ENCODE measurements around the gene MYL1. TPM values are rescaled to one million over a fixed set of nuclear protein-coding genes. Genes with fewer than 3 reads are reported as not detected.

Gene MYL1
- total and polyA plus RNA-seq, 2 of the 8 experiments (the other 6 are each of a cell fraction or from before 2014, with no cell fraction given), result not detected

GRCh38 chr2:210337159-210337558, 22.2 kb upstream of the MYL1 start:
- ChIA-PET POLR2A (ENCODE audit: partially characterized antibody) (no interaction called here), CTCF (ENCODE audit: partially characterized antibody) (interaction anchor here (0.7 to 1.6 kb wide), 7 partner anchors 13 to 224 kb away, joined by 3 to 4 read pairs (median 3); no protein-coding TSS in a partner anchor)
- no peak overlapping the region for H3K27ac ChIP-seq (ENCODE audit: low read depth, low read length)
- H2AK5ac ChIP-seq (ENCODE audit: low read depth, low read length), result no peak overlapping the region
- FAIRE-seq (no peak), DNase-seq (ENCODE audit: low read depth in 1 of 2, low spot score in 2 of 2) (no peak)
- H3K27me3 ChIP-seq (replicated peaks in 1 of 4; ENCODE audit: control insufficient read depth in 3 of 4, extremely low read depth in 1 of 4, insufficient read depth in 3 of 4, low read length in 3 of 4), result no peaks in the 10 kb centered on the region
- H4K5ac ChIP-seq (ENCODE audit: insufficient read length, low read depth, low read length), result no peak overlapping the region
- H3K36me3 ChIP-seq (ENCODE audit: control insufficient read depth in 2 of 4, insufficient read depth in 4 of 4, low read length in 3 of 4), result no peaks in the 10 kb centered on the region
- no peak overlapping the region for H2BK120ac ChIP-seq (replicated peaks; ENCODE audit: low read depth, low read length)
- H3K18ac ChIP-seq (ENCODE audit: extremely low read depth, low read length), result no peak overlapping the region
- no peak overlapping the region for H3K56ac ChIP-seq (replicated peaks; ENCODE audit: insufficient read length, low read depth, low read length)
- H2BK15ac ChIP-seq (ENCODE audit: low read length), result no peak overlapping the region
- H3K79me2 ChIP-seq (ENCODE audit: control insufficient read depth in 1 of 2, insufficient read depth in 2 of 2, low read length in 2 of 2), result no peaks in the 10 kb centered on the region
- H3K14ac ChIP-seq (ENCODE audit: insufficient read length), result no peak overlapping the region
- no peak overlapping the region for H2BK12ac ChIP-seq (ENCODE audit: low read depth, low read length)
- H3K79me1 ChIP-seq (ENCODE audit: low read depth, low read length), result no peaks in the 10 kb centered on the region
- 83% methylated on average over 2 of the region's 2 CpGs; no CpG with 5 or more reads in 1 of the 2 experiments for WGBS, 2 experiments (ENCODE audit: extremely low coverage in 1 of 2, insufficient coverage in 1 of 2, insufficient read length in 1 of 2, insufficient replicate concordance in 2 of 2, low coverage in 1 of 2, low lambda C conversion rate in 2 of 2, missing lambda C conversion rate in 1 of 2)
- H3K4me1 ChIP-seq (replicated peaks in 1 of 4; ENCODE audit: control insufficient read depth in 3 of 4, insufficient read depth in 4 of 4, low read length in 3 of 4), result no peaks in the 10 kb centered on the region
- H2BK5ac ChIP-seq (ENCODE audit: low read depth, low read length), result no peak overlapping the region
- no peak for TF ChIP-seq GABPA (IDR thresholded peaks at IDR 0.05; ENCODE audit: borderline replicate concordance, insufficient read depth, low read length)
- peak in 1 of 3 experiments; percentile 5; a peak in 1 of 4 replicates for TF ChIP-seq CTCF (IDR thresholded peaks at IDR 0.05; ENCODE audit: control extremely low read depth in 1 of 3, insufficient read depth in 1 of 3, low read depth in 1 of 3, low read length in 3 of 3)
- no peak overlapping the region for H3K4me2 ChIP-seq (ENCODE audit: insufficient read depth in 1 of 2, low read depth in 2 of 2, low read length in 2 of 2)
- H4K8ac ChIP-seq (ENCODE audit: extremely low read depth, insufficient read depth, low read length), result no peak overlapping the region
- no peak overlapping the region for H3K4me3 ChIP-seq (ENCODE audit: extremely low read depth in 1 of 4, insufficient read depth in 2 of 4, low read depth in 3 of 4, low read length in 4 of 4)
- H3K23me2 ChIP-seq (ENCODE audit: low read depth, low read length), result no peaks in the 10 kb centered on the region
- no peaks in the 10 kb centered on the region for H4K20me1 ChIP-seq (replicated peaks in 1 of 2; ENCODE audit: control insufficient read depth in 1 of 2, insufficient read depth in 2 of 2, low read length in 2 of 2)
- H3K9ac ChIP-seq (replicated peaks in 1 of 4; ENCODE audit: extremely low read depth in 1 of 4, low read depth in 3 of 4, low read length in 3 of 4), result no peak overlapping the region
- no peak overlapping the region for H3K4ac ChIP-seq (replicated peaks; ENCODE audit: insufficient read length, low read depth, low read length)
- no peak overlapping the region for H3K23ac ChIP-seq (ENCODE audit: insufficient read length)
- no peaks in the 10 kb centered on the region for H3K9me3 ChIP-seq (ENCODE audit: insufficient read depth in 2 of 2, low read depth in 1 of 2, low read length in 1 of 2)
- H2BK20ac ChIP-seq (ENCODE audit: low read length), result no peak overlapping the region
- H2AFZ ChIP-seq (ENCODE audit: low read length), result 0 out of 2 replicates have a peak overlapping the region, but pooled peaks have one; percentile 30
- no peak overlapping the region for H4K91ac ChIP-seq (replicated peaks; ENCODE audit: insufficient read length, low read length)

All from H1 (cell line).